ENCODE data around the gene MEST. TPM values are rescaled to one million over a fixed set of nuclear protein-coding genes. Genes with fewer than 3 reads are reported as not detected.
"Not testable (repeated sequence)": the region's sequence is repeated elsewhere in the genome, so short reads cannot be mapped to it uniquely, and the experiment has no call there.

MEST gene
- polyA plus RNA-seq, 1 donor (not counting 4 experiments of a cell fraction or from before 2014, with no cell fraction given), result 5.8 TPM

- TF ChIP-seq CTCF (optimal IDR thresholded peaks at IDR 0.05 in 1 of 3, IDR thresholded peaks at IDR 0.05 in 1 of 3, conservative IDR thresholded peaks at IDR 0.05 in 1 of 3; ENCODE audit: extremely low read depth in 1 of 3, insufficient read depth in 2 of 3, low read length in 3 of 3) (no peak), EZH2 (IDR thresholded peaks at IDR 0.05; ENCODE audit: low read length) (no peak)
- Histone ChIP-seq H4K20me1 (ENCODE audit: control insufficient read depth, extremely low read depth, insufficient read depth, low read length) (no peaks in the 10 kb centered on the region), H3K9me3 (ENCODE audit: control insufficient read depth, low read depth, low read length) (no peaks in the 10 kb centered on the region), H2AFZ (ENCODE audit: control insufficient read depth, low read length) (no peak overlapping the region), H3K27ac (ENCODE audit: control insufficient read depth, insufficient read depth, low read length) (no peak overlapping the region), H3K9ac (ENCODE audit: control insufficient read depth, extremely low read depth, insufficient read depth, low read length) (no peak overlapping the region), H3K36me3 (ENCODE audit: control insufficient read depth in 2 of 2, extremely low read depth in 1 of 2, insufficient read depth in 2 of 2, low read length in 2 of 2) (no peaks in the 10 kb centered on the region), H3K4me1 (ENCODE audit: control insufficient read depth, extremely low read depth, insufficient read depth, low read length) (no peaks in the 10 kb centered on the region), H3K4me2 (ENCODE audit: control insufficient read depth, extremely low read depth, insufficient read depth, low read depth, low read length) (no peak overlapping the region), H3K79me2 (ENCODE audit: control insufficient read depth, insufficient read depth, low read length) (no peaks in the 10 kb centered on the region), H3K27me3 (ENCODE audit: control insufficient read depth, extremely low read depth, insufficient read depth, low read length) (no peaks in the 10 kb centered on the region), H3K4me3 (ENCODE audit: control insufficient read depth in 2 of 3, extremely low read depth in 1 of 3, insufficient read depth in 2 of 3, low read depth in 1 of 3, low read length in 3 of 3) (no peak overlapping the region), H3K9me1 (ENCODE audit: control insufficient read depth, extremely low read depth, insufficient read depth, low read length) (no peaks in the 10 kb centered on the region)
- FAIRE-seq (no peak), DNase-seq (ENCODE audit: low read depth, low spot score) (no peak)
- dilution Hi-C loops (cut with MboI; ENCODE audit: extremely low pct_ligation_motif_present, low sequenced_read_pairs), result no loop called here
Measured at GRCh38 chr7:130521258-130521951, 29.5 kb downstream of the MEST start.

DNA sequence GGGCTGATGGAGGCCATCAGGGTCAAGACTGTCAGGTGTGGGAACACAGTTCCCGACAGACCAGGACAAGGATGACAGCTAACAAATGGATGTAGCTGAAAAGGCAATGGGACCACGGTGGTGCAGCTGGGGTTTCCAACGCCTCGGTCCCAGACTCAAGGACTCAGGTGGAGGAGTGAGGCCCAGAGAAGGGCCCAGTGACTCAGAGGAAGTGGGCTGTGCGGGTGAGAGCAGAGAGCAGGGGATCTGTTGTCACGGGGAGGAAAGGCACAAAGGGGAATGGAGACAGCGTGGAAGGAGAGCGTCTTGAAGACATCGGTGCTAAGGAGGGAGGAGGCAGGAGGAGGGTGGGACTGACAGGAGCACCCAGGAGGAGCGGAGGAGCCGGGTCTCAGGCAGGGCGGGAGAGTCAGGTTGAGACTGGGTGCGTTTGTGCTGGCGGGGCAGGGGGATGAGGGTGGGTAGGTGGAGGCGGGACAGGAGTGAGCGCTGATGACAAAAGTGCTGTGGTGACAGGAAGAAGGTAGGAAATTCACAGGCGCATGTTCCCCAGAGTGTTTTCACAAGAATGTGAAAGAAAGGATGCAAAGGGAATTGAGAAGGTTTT, 31.7 kb downstream of the MEST start:
- H3K4me1 ChIP-seq (ENCODE audit: control insufficient read depth, extremely low read depth, insufficient read depth, low read length); H2AFZ ChIP-seq (ENCODE audit: control insufficient read depth, low read length); dilution Hi-C loops (cut with MboI; ENCODE audit: extremely low pct_ligation_motif_present, low sequenced_read_pairs); H3K27ac ChIP-seq (ENCODE audit: control insufficient read depth, insufficient read depth, low read length); H3K9ac ChIP-seq (ENCODE audit: control insufficient read depth, extremely low read depth, insufficient read depth, low read length); H3K79me2 ChIP-seq (ENCODE audit: control insufficient read depth, insufficient read depth, low read length); H3K36me3 ChIP-seq (ENCODE audit: control insufficient read depth in 2 of 2, extremely low read depth in 1 of 2, insufficient read depth in 2 of 2, low read length in 2 of 2); DNase-seq (ENCODE audit: low read depth, low spot score); H3K27me3 ChIP-seq (ENCODE audit: control insufficient read depth, extremely low read depth, insufficient read depth, low read length); H4K20me1 ChIP-seq (ENCODE audit: control insufficient read depth, extremely low read depth, insufficient read depth, low read length); FAIRE-seq; H3K9me1 ChIP-seq (ENCODE audit: control insufficient read depth, extremely low read depth, insufficient read depth, low read length); H3K9me3 ChIP-seq (ENCODE audit: control insufficient read depth, low read depth, low read length); H3K4me3 ChIP-seq (ENCODE audit: control insufficient read depth in 2 of 3, extremely low read depth in 1 of 3, insufficient read depth in 2 of 3, low read depth in 1 of 3, low read length in 3 of 3); H3K4me2 ChIP-seq (ENCODE audit: control insufficient read depth, extremely low read depth, insufficient read depth, low read depth, low read length): not testable (repeated sequence)
